NK-92 (cell line): ENCODE measurements around the gene SPPL3.
"Not testable (repeated sequence)": the region's sequence is repeated elsewhere in the genome, so short reads cannot be mapped to it uniquely, and the experiment has no call there.

ENCODE experiments used
- DNase-seq: peaks from one replicate; lab custom pipeline; 2025; ENCODE audit not compliant: unreplicated experiment; lab: John Stamatoyannopoulos, UW

Gene SPPL3

DNA sequence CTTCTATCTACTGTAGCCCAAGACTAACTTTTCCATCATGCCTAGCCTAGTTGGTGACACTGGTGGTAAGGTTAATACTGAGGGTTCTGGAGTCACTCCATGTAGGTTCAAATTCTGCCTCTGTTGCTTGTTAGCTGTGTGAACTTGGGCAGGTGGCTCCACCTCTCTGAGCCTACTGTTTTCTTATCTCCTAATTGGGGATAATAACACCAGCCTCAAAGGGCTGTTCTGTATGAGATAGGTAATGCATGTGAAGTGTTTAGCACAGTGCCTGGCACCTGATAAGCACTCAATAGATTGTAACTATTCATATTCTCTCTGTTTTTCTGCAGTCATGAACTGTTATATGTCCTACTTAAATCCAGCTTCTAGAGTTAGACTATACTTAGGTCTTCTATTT is 17.5 kb upstream of the SPPL3 start:
- no peak for DNase-seq

DNA sequence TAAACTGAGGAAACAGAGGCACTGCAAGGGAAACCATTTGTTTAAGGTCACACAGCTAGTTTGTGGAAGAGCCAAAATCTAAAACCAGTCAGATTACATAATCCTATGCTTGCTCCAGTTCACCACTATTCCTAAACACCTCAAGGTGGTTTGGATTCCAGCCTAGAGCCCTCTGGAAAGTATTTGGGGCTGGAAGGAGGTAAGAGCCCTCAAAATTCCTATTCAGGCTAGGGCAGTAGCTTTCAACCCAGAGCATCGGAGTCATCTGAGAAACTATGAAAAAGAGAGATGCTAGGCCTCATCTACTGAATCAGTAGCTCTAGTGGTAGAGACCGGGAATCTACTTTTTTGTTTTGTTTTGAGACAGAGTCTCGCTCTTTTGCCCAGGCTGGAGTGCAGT is 16.0 kb upstream of the SPPL3 start:
- DNase-seq = no peak

DNA sequence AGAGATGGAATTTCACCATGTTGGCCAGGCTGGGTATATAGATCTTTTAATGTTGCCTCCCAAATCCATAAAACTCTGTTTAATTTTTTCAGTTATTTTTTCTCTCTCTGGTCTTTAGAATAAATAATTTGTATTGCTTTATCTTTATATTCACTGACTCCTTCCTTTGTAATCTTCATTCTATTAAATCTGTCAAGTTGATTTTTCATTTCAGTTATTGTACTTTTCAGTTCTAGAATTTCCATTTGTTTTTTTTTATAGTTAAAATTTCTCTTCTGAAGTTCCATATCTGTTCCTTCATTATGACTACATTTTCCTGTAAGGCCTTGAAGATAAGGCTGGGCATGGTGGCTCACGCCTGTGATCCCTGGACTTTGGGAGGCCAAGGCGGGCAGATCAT is 13.6 kb upstream of the SPPL3 start:
- no peak for DNase-seq

DNA sequence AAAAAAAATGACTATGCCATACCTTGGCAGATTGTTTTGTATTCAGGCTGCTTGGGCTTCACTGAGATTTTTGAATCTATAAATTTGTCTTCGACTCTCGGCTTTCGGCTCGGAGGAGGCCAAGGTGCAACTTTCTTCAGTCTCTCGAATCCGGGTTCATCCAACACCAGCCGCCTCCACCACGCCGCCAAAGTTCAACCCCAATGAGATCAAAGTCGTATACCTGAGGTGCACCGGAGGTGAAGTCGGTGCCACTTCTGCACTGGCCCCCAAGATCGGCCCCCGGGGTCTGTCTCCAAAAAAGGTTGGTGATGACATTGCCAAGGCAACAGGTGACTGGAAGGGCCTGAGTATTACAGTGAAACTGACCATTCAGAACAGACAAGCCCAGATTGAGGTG is 12.4 kb upstream of the SPPL3 start:
- DNase-seq = no peak

DNA sequence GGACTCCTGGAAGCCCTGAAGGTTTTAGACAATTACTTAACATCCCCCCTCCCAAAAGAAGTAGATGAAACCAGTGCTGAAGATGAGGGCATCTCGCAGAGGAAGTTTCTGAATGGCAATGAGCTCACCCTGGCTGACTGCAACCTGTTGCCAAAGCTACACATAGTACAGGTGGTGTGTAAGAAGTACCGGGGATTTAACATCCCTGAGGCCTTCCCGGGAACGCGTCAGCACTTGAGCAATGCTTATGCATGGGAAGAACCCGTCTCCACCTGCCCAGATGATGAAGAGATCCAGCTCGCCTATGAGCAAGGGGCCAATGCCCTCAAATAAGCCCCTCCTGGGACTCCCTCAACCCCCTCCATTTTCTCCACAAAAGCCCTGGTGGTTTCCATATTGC is 10.6 kb upstream of the SPPL3 start:
- DNase-seq = no peak

DNA sequence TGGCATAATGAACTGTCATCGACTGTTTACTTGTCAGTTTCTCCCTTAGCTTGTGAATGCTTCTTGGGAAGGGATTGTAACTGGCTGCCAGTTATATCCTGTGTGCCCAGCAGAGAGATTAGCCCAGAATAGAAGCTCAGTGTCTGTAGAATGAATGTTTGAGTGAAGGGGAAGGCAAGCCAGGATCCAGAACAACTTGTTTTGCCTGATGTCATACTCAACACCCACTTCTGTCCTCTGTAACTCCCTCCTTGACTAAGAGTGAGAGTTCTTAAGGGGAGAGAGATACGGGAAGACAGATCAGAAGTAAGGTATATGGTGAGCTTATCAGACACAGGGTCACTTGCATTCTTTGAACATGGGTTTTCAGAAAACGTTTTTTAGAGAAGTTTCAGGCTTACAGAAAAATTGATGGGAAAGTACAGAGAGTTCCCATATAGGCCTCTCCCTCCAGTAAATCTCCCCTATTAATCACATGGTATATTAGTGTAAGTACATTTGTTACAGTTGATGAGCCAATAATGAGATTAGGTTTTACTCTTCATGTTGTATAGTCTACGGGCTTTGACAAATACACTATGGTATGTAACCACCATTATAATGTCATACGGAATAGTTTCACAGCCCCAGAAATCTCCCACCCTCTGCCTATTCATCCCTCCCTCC is 5.6 kb upstream of the SPPL3 start:
- DNase-seq = no peak

DNA sequence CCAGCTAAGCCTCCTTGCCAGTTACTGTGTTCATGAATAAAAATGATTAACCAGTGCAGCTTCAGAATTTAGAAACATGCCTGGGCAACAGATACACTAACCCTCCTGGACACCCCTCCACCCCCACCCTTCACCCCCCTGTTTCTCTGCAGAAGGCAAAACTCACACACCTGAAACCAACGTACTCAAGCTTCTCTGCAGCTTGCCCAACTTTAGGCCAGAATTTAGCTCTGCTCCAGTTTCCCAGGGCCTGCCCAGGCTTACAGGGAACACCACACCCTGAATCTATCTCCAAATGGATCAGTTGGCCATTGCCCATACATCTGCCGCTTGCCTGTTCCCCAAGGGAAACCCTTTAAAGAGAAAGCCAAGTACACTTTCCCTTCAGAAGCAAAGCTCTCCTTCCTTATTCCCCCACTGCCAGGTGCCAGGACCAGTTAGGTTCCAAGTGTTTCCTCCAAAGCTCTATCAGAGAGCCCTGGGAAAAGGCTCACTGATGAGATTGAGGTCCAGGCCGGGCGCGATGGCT is 1.8 kb upstream of the SPPL3 start:
- no peak for DNase-seq

DNA sequence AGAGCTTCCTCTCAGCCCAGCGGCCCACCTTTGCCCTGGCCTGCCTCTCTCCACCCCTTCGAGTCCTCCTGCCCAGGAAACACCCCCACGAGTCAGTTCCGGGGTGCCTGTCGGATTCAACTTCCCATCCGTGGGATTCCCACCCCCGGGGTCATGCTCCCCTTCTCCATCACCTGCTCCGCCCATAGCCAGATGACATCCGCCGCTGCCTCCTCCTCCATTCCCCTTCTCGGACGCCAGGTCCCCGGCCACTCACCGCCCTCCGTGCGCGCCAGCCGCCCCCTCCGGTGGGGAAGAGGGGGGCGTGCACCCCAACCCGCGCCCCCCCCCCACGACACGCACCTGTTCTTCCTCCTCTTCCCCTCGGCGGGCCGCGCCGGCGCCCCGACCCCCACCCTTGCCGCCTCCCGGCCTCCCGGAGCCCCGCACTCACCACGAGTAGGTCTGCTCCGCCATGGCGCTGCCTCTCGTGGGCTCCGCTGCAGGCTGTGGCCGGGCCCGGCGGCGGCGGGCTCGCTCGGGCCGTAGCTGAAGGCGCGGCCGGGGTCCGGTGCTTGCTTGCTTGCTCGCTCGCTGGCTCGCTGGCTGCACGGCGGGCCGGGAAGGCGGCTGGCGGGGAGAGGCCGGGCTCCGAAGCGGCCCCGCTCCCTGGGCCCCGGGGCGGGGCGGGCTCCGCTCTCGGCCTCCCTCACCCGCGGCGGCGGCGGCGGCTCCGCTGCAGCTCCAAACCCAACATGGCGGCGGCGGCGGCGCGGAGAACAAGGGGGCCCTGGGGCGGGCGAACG is 554 bp downstream of the SPPL3 start:
- DNase-seq = no peak

DNA sequence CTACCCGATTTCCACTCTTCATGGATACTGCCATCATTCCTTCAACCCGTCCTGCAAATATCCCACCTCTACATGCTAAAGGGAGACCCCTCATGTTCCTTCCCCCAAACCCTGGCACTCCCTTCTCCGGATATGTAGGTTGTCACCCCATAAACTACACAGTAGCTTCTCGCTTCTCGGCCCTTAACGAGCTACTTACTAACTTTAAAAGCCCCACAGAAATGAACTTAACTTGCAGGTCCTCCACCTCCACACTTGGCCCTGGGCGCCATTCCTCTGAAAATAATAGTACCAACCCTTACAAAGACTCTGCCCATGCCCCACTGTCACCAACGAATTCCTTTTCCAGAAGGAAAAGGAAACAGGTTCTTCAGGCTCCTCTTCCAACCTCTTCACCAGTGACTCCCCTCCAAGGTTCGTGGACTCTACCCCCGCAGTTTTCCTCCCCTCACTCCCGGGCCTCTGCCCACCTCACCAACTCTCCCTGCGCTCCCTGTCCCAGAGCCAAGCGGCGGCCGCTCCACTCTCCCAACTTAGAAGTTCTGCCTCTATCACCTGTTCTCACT is 1.2 kb downstream of the SPPL3 start:
- no peak for DNase-seq

DNA sequence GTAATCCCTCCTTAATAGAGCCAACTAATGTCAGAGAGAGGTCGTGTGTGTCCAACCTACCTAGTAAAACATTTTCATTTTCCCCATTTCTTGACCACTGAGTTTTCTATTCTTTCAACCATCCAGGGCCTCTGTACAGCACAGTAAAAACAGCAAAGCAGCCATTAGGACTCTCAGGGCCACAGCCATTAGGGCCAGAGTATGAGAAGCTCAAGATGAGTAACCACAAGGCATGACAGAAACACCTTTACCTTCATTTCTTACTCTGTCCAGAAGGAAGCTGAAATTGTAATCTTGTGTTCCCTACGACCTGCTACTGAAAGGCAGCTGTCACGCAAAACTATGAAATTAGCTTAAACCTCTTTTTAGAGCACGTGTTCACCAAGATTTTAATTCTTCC is 2.3 kb downstream of the SPPL3 start:
- no peak for DNase-seq

DNA sequence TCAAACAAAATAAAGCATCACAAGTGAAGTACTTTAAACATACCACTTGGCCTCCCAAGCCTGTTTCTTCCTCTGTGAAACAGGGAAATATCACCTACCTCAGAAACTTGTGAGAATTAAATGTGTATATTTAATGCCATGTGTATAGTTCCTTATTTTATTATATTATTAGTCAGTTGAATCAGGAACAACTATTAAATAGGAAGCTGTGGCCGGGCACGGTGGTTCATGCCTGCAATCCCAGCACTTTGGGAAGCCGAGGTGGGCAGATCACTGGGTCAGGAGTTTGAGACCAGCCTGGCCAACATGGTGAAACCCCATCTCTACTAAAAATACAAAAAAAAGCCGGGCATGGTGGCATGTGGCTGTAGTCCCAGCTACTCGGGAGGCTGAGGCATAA is 3.1 kb downstream of the SPPL3 start:
- not testable (repeated sequence) for DNase-seq

DNA sequence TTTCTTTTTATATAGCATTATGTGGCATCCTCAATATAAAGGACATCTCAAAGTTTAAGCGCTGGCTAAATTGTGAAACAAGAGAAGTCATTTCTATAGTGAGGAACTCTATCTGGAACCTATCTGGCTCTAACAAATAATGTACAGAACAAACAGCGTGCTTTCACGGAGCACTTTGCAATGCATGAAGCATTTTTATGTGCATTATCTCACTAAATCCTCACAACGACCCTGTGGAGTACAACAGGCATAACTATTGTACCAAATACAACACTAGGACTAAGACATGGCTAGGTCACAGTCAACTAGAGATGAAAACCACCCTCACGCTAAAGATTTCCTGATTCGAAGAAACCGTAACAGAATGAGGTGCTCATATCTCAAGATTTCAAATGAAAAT is 8.6 kb downstream of the SPPL3 start:
- DNase-seq = no peak

DNA sequence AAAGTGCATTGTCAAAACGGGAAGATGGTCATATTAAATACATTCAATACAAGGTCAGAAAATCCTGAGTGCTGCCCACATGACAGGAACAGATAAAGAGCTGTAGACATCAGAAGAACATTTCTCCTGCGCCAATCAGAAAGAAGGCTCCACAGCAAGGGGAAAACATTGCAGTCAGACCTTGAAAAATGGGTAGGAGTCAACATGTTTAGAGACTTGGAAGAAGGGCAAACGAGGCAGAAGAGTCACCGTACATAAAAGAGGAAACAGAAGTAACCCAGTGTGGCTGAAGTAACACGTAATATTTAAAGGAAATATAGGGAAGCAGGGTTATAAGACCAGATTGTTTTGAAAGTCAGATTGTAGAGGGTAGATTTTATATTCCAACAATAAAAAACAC is 11.9 kb downstream of the SPPL3 start:
- DNase-seq = no peak

DNA sequence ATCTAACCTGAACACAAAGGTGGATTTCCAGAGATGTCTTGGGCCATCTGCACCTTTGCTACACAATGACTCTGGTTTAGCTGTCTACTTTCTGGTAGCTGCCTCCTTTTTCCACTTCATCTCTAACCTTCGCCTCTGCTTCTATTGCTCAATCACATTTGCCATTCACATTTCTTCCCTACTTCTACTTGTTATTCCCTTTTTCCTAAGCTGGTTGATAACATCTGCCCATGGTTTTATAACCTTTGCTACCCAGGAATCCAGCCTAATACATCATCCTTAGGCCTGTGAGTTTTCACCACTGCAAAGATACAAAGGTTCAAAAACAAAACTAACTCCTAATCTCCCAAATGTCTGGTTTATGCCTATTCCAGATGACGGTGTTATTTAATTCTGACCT is 13.2 kb downstream of the SPPL3 start:
- DNase-seq = no peak

DNA sequence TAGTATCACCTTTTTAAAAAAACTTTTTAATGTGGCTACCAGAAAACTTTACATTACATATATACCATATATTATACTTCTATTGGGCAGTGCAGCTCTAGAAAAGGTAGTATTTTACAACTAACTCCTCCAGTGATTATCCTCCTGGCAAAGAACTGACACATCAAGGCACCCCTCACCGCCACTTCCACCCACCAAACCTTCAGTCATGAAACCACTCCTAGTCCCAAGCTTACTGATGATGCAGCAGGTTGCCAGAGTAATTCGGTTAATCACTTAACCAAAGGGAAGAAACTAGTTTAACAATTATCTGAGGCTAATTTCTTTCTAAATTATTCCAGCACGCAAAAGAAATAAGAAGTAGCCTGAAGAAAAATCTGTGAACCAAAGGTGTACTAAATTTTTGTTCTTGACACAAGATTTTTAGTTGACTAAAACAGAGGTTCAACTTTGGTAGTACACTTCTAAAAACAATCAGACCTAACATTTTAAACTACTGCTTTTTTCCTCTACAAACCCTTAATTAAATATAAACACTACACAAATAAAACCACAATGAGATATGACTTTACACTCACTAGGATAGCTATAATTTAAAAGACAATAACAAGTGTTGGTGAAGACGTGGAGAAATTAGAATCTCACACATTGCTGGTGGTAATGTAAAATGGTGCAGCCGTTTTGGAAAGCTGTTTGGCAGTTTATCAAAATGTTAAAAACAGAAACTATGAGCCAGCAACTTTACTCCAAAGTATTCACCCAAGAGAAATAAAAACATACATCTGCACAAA is 16.7 kb downstream of the SPPL3 start:
- no peak for DNase-seq

DNA sequence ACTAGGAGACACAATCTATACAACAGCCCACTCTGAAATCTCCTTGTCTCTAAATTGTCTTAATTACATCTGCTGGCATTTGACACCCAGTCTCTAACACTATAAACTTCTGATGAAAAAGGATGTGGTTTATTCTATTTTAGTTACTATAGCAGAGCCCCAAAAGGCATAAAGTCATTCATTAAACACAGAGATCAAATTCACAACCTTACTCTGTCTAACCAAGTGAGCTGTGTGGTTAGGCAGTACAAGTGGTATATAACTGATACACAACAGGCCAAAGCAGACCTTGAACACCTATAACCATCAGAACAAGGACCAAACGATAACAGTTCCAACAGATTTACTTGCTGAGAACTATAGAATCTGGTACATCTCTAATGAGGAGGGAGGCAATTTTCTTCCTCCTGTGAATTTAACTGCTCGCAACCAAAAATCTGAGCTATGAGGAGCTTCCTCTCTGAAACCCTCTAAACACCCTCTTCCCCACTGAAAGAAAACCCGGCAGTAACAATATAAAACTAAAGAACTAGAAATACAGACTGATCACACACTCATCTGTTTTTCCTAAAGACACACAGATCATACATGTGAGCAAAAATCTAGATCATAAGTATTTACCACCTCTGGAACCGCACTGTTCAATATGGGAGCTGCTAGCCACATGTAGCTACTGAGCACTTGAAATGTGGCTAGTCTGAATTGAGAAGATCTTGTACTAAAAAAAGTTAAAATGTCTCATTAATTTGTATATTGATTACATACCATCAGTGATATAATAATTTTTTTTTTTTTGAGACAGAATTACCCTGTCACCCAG is 17.7 kb downstream of the SPPL3 start:
- DNase-seq = no peak

DNA sequence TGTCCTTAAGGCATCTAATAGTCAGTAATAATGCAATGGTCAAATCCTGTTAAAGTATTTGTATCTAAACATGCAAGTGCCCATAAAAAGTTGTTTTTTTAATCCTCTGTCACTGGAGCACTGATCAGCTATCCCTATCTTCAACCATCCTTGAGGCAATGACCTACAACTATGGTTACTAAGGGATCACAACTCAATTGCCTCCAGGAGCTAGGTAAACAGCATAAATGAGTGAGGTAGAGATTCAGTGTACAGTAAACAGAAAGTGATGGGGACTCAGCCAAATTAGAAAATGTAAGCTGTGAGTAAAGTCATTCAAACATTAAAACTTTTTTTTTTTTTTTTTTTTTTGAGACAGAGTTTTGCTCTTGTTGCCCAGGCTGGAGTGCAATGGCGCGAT is 18.6 kb downstream of the SPPL3 start:
- DNase-seq = no peak

DNA sequence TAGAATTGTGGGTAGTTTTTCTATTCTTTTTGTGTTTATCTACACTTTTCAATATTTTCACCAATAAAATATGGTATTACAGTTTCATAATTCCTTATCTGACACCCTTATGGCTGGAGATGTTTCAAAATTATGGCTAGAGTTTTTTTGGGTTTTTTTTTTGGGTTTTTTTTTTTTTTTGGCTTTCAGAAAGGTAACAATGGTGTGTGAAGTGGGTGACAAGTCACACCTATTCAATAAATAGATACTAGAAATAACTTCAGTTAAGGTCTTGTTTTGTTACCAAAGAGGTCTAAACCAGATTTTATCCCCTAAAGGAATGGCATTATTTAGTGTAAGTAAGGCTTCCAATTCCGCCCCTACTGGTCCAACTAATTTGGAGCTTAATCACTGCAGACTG is 19.5 kb downstream of the SPPL3 start:
- no peak for DNase-seq

DNA sequence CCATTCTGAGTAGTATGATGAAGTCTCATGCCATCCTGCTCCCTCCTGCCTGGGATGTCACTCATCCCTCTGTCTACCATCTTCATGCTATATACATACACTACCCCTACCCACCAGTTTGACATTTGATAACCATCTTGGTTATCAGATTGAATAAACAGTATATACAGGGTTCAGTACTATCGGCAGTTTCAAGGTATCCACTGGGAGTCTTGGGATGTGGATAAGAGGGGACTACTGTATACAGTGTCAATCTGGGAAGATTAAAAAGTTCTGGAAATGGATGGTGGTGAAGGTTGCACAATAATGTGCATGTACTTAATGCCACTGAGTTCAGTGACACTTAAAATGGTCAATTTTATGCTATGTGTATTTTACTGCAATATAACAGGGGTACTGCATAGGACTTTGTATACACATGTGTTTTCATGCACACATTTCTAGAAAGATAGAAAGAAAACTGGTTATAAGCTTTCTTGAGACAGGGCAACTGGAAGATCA is 22.1 kb downstream of the SPPL3 start:
- no peak for DNase-seq

DNA sequence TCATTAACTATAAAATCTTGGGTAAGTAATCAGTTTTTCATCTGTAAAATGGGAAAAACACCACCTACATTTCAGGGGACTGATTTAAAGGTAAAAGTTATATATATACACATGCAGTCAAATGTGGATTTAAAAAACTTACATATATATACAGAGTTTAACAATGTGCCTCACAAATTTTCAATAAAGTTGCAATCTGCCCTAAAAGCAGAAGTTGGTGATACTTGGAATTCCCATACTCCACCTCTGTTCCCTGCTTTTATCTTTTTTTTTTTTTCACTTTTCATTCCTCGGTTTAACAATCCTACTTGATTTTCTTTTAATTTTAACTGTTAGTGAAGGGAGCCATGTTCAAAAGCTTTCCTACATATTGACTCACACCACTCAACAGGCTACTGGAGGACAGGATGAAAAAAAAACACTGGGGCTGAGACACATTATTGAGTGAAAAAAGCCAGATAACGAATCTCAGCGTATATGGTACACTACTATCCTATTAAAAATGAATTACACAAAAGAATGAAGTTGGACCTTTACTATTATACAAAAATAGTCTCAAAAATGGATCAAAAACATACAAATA is 24.3 kb downstream of the SPPL3 start:
- no peak for DNase-seq
